H9 (cell line): ENCODE data around the gene APBA2. TPM values are rescaled to one million over a fixed set of nuclear protein-coding genes. Genes with fewer than 3 reads are reported as not detected.

Source experiments
- DNase-seq: peaks from one replicate; pipeline ENCODE4 v3.0.0-alpha.2; 2017
- H2AFZ ChIP-seq: one replicate; pipeline ENCODE4 v1.6.1; 2013; ENCODE audit warnings: mild to moderate bottlenecking, low read length, control low read depth, moderate library complexity
- H2AK5ac ChIP-seq: 2 replicates; pipeline ENCODE4 v1.6.1; 2013; ENCODE audit warnings: low read length, control low read depth, mixed read lengths; ENCODE audit not compliant: insufficient read length
- H2BK120ac ChIP-seq: one replicate; pipeline ENCODE4 v1.6.1; 2013; ENCODE audit warnings: low read depth, mild to moderate bottlenecking, low read length, control low read depth, inconsistent platforms; ENCODE audit not compliant: poor library complexity, severe bottlenecking
- H2BK12ac ChIP-seq: 2 replicates; pipeline ENCODE4 v1.6.1; 2013; ENCODE audit warnings: low read length, control low read depth, mixed read lengths, low read depth; ENCODE audit not compliant: insufficient read length
- H2BK15ac ChIP-seq: 2 replicates; pipeline ENCODE4 v1.6.1; 2013; ENCODE audit warnings: low read depth, low read length, control low read depth
- H2BK20ac ChIP-seq: one replicate; pipeline ENCODE4 v1.6.1; 2013; ENCODE audit warnings: low read depth, mild to moderate bottlenecking, low read length, control low read depth, inconsistent platforms; ENCODE audit not compliant: poor library complexity, severe bottlenecking
- H2BK5ac ChIP-seq: 2 replicates; pipeline ENCODE4 v1.6.1; 2013; ENCODE audit warnings: low read length, control low read depth, mixed read lengths; ENCODE audit not compliant: insufficient read length
- H3K14ac ChIP-seq: 2 replicates; pipeline ENCODE4 v1.6.1; 2013; ENCODE audit warnings: low read length, control low read depth; ENCODE audit not compliant: insufficient read depth
- H3K18ac ChIP-seq: 2 replicates; pipeline ENCODE4 v1.6.1; 2013; ENCODE audit warnings: low read depth, mild to moderate bottlenecking, mixed read lengths, low read length, control low read depth; ENCODE audit not compliant: insufficient read length
- H3K23ac ChIP-seq: 2 replicates; pipeline ENCODE4 v1.6.1; 2013; ENCODE audit warnings: low read length, control low read depth, mixed read lengths, low read depth; ENCODE audit not compliant: insufficient read length
- H3K23me2 ChIP-seq: 2 replicates; pipeline ENCODE4 v1.6.1; 2013; ENCODE audit warnings: low read depth, mild to moderate bottlenecking, mixed read lengths, low read length, control low read depth; ENCODE audit not compliant: insufficient read length, poor library complexity, severe bottlenecking
- H3K27ac ChIP-seq: 2 replicates; pipeline ENCODE4 v1.5.1; 2013; ENCODE audit warnings: low read length, control low read depth, mixed read lengths, low read depth; ENCODE audit not compliant: insufficient read length
- H3K27me3 ChIP-seq: 2 replicates; pipeline ENCODE4 v1.6.1; 2013; ENCODE audit warnings: low read length, control low read depth, inconsistent platforms; ENCODE audit not compliant: insufficient read depth
- H3K4ac ChIP-seq: 2 replicates; pipeline ENCODE4 v1.6.1; 2013; ENCODE audit warnings: low read depth, mild to moderate bottlenecking, control low read depth, inconsistent platforms, low read length, moderate library complexity
- H3K4me1 ChIP-seq: 2 replicates; pipeline ENCODE4 v1.6.1; 2013; ENCODE audit warnings: low read length, control low read depth, inconsistent platforms; ENCODE audit not compliant: insufficient read depth
- H3K4me2 ChIP-seq: 2 replicates; pipeline ENCODE4 v1.6.1; 2013; ENCODE audit warnings: low read length, control low read depth, mixed read lengths; ENCODE audit not compliant: insufficient read length, insufficient read depth
- H3K56ac ChIP-seq: 2 replicates; pipeline ENCODE4 v1.6.1; 2013; ENCODE audit warnings: low read depth, mild to moderate bottlenecking, mixed read lengths, low read length, control low read depth; ENCODE audit not compliant: insufficient read length
- H3K79me1 ChIP-seq: 2 replicates; pipeline ENCODE4 v1.6.1; 2013; ENCODE audit warnings: low read depth, mild to moderate bottlenecking, moderate library complexity, low read length, control low read depth, inconsistent platforms; ENCODE audit not compliant: insufficient read depth, poor library complexity, severe bottlenecking
- H3K79me2 ChIP-seq: 2 replicates; pipeline ENCODE4 v1.6.1; 2013; ENCODE audit warnings: low read length, control low read depth, inconsistent platforms; ENCODE audit not compliant: insufficient read depth
- H3K9ac ChIP-seq: 2 replicates; pipeline ENCODE4 v1.6.1; 2013; ENCODE audit warnings: low read length, control low read depth, mixed read lengths; ENCODE audit not compliant: insufficient read length; ENCODE audit errors: extremely low read depth
- H3K9me3 ChIP-seq: one replicate; pipeline ENCODE4 v1.6.1; 2013; ENCODE audit warnings: low read depth, low read length, inconsistent platforms; ENCODE audit not compliant: control insufficient read depth
- H3T11ph ChIP-seq: one replicate; pipeline ENCODE4 v1.6.1; 2013; ENCODE audit warnings: mild to moderate bottlenecking, low read length, control low read depth, inconsistent platforms
- H4K20me1 ChIP-seq: one replicate; pipeline ENCODE4 v1.6.1; 2013; ENCODE audit not compliant: control insufficient read depth, insufficient read length, insufficient read depth
- H4K5ac ChIP-seq: 2 replicates; pipeline ENCODE4 v1.6.1; 2013; ENCODE audit warnings: low read depth, mild to moderate bottlenecking, mixed read lengths, low read length, control low read depth; ENCODE audit not compliant: insufficient read length
- H4K8ac ChIP-seq: replicated peaks from 2 replicates; pipeline ENCODE4 v1.6.1; 2013; ENCODE audit warnings: low read length, control low read depth, mixed read lengths, low read depth; ENCODE audit not compliant: insufficient read length
- H4K91ac ChIP-seq: 2 replicates; pipeline ENCODE4 v1.6.1; 2013; ENCODE audit warnings: low read depth, mild to moderate bottlenecking, moderate library complexity, mixed read lengths, low read length, control low read depth; ENCODE audit not compliant: insufficient read length
- H3K27ac Mint-ChIP-seq, 3 experiments: 2 replicates in 2 of 3; 3 replicates in 1 of 3; pipeline ENCODE4 v1.8.0; 2020 to 2021; ENCODE audit warnings: mixed read lengths in 3 of 3, mild to moderate bottlenecking in 1 of 3, moderate library complexity in 1 of 3
- H3K27me3 Mint-ChIP-seq: 2 replicates; pipeline ENCODE4 v1.8.0; 2021; ENCODE audit warnings: low read depth, mild to moderate bottlenecking, moderate library complexity, mixed read lengths
- H3K36me3 Mint-ChIP-seq, 3 experiments: 2 replicates in 2 of 3; 3 replicates in 1 of 3; pipeline ENCODE4 v1.8.0; 2020 to 2021; ENCODE audit warnings: low read depth in 3 of 3, mixed read lengths in 3 of 3; ENCODE audit not compliant: insufficient read depth in 1 of 3
- H3K4me1 Mint-ChIP-seq, 2 experiments: 2 replicates each; pipeline ENCODE4 v1.8.0; 2020; ENCODE audit warnings: mixed read lengths in 2 of 2
- H3K4me3 Mint-ChIP-seq, 2 experiments: 2 replicates in 1 of 2; 3 replicates in 1 of 2; pipeline ENCODE4 v1.8.0; 2020 to 2021; ENCODE audit warnings: mild to moderate bottlenecking in 2 of 2, mixed read lengths in 2 of 2, moderate library complexity in 1 of 2
- H3K9me3 Mint-ChIP-seq, 2 experiments: 2 replicates in 1 of 2; 3 replicates in 1 of 2; pipeline ENCODE4 v1.8.0; 2020; ENCODE audit warnings: mild to moderate bottlenecking in 2 of 2, mixed read lengths in 2 of 2, moderate library complexity in 1 of 2
- total RNA-seq: library from RNA; stranded (reverse); gene quantifications from 2 replicates; pipeline ENCODE4 v1.2.1, GENCODE V29; 2021
- TF ChIP-seq, protein P1 (sequence below): fragments of 200-600 bp; sonication (generic); conservative IDR thresholded peaks from 3 replicates; pipeline ENCODE4 v1.8.0; 2021; ENCODE audit warnings: antibody characterized with exemption, mild to moderate bottlenecking

The APBA2 gene
- total RNA-seq, 1 experiment from 2014 or later, result 14.3 TPM

DNA sequence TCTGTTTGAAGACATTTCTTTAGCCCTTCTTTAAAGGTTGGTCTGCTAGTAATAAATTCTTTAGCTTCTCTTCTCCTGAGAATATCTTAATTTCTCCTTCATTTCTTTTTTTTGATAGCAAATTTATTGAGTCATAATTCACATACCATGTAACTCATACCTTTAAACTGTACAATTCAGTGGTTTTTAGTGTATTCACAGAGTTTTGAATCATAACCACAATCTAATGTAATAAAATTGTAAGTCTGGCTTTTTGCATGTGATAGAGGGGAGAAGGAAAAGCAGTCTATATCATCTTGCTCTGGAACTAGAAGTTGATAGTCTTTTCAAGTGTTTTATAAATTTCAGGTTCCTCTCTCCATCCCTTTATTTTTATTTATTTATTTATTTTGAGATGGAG, 81.3 kb downstream of the APBA2 start:
- no peak overlapping the region for H2BK20ac ChIP-seq
- no peak overlapping the region for H3K4me2 ChIP-seq
- no peak overlapping the region for H3K18ac ChIP-seq
- no peak overlapping the region for H4K91ac ChIP-seq
- H2AK5ac ChIP-seq, result no peak overlapping the region
- no peak overlapping the region for H2BK5ac ChIP-seq
- H3K56ac ChIP-seq, result no peak overlapping the region
- H4K5ac ChIP-seq, result no peak overlapping the region
- H3K79me1 ChIP-seq, result no peaks in the 10 kb centered on the region
- Mint-ChIP-seq H3K9me3 (no peaks in the 10 kb centered on the region), H3K4me1 (no peaks in the 10 kb centered on the region), H3K27ac (no peak overlapping the region), H3K36me3 (no peaks in the 10 kb centered on the region), H3K27me3 (no peaks in the 10 kb centered on the region), H3K4me3 (no peak overlapping the region)
- H3K23me2 ChIP-seq, result no peaks in the 10 kb centered on the region
- H2BK12ac ChIP-seq, result no peak overlapping the region
- TF ChIP-seq, protein P1, sequence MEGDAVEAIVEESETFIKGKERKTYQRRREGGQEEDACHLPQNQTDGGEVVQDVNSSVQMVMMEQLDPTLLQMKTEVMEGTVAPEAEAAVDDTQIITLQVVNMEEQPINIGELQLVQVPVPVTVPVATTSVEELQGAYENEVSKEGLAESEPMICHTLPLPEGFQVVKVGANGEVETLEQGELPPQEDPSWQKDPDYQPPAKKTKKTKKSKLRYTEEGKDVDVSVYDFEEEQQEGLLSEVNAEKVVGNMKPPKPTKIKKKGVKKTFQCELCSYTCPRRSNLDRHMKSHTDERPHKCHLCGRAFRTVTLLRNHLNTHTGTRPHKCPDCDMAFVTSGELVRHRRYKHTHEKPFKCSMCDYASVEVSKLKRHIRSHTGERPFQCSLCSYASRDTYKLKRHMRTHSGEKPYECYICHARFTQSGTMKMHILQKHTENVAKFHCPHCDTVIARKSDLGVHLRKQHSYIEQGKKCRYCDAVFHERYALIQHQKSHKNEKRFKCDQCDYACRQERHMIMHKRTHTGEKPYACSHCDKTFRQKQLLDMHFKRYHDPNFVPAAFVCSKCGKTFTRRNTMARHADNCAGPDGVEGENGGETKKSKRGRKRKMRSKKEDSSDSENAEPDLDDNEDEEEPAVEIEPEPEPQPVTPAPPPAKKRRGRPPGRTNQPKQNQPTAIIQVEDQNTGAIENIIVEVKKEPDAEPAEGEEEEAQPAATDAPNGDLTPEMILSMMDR, result no peak
- no peak for DNase-seq
- no peak overlapping the region for H3T11ph ChIP-seq
- no peak overlapping the region for H2AFZ ChIP-seq
- H3K14ac ChIP-seq, result no peak overlapping the region
- H3K4ac ChIP-seq, result no peak overlapping the region
- no peak overlapping the region for H2BK15ac ChIP-seq
- H3K4me1 ChIP-seq, result no peaks in the 10 kb centered on the region
- H4K8ac ChIP-seq, result no peak overlapping the region
- no peaks in the 10 kb centered on the region for H3K27me3 ChIP-seq
- H3K9me3 ChIP-seq, result no peaks in the 10 kb centered on the region
- H4K20me1 ChIP-seq, result no peaks in the 10 kb centered on the region
- H3K27ac ChIP-seq, result no peak overlapping the region
- no peaks in the 10 kb centered on the region for H3K79me2 ChIP-seq
- no peak overlapping the region for H2BK120ac ChIP-seq
- H3K9ac ChIP-seq, result no peak overlapping the region
- no peak overlapping the region for H3K23ac ChIP-seq
